Left lobe of liver (tissue), 2 donors: Measurements from ENCODE around the gene CDH18. TPM values are rescaled to one million over a fixed set of nuclear protein-coding genes. Genes with fewer than 3 reads are reported as not detected.
A peak's percentile ranks its signal among the peaks of the same experiment; 100 is the strongest.

Experiments used
- ATAC-seq: fragments of 200-7000 bp; cut with Tn5 transposase; one replicate; pipeline ENCODE4 v1.9.1; 2020; ENCODE audit warnings: mild to moderate bottlenecking, moderate library complexity
- DNase-seq: peaks from one replicate; pipeline ENCODE4 v3.0.0-alpha.2; 2020; ENCODE audit warnings: low spot score
- total RNA-seq: library from RNA; stranded (reverse); gene quantifications from one replicate; pipeline ENCODE4 v1.2.1, GENCODE V29; 2021
- donor health status: DM: no; HTN: no; CAD: no; lungs with moderate emphysema.
- donor health status: DM: no; HTN: yes; CAD: no.

The CDH18 gene
- total RNA-seq, 1 donor from 2014 or later = not detected

DNA sequence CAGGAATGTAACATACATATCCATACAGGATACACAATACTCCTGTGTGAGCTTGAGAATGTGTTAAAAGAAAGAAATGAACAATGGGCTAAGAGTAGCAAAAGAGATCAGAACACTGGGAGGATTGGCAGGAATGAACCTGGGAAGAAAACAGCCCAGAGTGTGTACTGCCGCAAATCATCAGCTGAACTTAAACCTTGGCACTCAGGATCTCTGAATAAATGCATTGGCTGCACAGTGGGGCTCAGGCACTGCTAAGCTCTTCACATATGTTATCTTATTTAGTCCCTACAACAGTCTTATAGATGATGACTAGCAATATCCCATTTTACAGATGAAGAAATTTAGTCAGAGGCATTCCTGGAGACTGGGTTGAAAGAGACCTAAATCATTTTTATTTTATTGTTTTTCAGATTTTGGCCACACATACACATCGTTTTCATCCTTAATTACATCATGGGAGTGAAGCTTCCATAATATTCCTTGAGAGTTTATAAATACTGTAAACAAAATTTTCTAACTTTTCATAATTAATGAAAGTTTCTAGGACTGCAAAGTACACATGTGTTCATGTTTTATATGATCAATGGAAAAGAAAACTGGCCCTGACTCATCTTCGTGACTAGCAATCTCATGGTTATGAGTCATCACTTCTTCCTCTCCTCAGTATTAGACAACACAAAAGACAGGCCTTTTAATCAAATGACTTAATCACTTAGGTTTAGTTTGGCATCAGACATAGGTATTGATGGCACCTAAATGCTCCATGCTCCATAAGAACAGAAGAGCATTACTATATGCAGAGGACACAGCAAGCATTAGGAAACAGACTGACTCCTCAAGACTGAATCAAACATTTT, 59.2 kb downstream of the CDH18 start:
- DNase-seq (no peak), ATAC-seq (no peak)

DNA sequence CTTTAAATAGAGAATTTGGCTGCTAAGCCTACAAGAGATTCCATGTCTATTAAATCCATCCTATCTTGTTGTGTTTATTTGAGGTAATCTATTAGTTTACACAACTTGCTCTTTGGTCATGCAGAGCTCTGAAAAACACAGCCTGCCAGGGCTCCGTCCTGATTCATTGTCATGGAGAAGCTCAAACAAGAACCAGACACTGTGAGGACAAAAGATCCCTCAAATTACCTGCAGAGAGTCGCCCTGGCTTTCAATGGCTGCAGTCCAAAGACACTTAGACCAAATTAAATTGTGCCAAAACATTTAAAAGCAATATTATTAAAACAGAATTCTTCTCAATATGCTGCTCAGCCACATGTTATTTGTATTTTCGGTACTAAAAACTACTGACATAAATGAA, 60.1 kb downstream of the CDH18 start:
- peak; percentile 31 for ATAC-seq
- DNase-seq = no peak

DNA sequence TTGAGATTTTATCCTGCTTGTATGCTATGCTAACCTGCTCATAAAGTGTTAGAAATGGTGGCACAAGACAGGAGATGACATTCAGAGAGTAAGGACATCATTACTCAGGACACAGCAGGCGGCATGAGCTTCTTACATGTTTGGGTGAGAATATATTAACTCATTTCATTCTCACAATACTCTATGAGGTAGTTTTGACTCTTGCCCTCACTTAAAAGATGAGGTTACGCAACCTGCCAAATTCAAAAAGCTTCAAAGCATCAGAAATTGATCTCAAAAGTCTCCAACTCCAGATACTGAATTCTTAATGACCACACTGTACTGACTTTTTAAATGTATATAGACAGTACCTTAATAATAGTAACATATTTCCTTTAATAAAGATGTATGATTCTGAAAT, 60.8 kb downstream of the CDH18 start:
- ATAC-seq (no peak), DNase-seq (no peak)

DNA sequence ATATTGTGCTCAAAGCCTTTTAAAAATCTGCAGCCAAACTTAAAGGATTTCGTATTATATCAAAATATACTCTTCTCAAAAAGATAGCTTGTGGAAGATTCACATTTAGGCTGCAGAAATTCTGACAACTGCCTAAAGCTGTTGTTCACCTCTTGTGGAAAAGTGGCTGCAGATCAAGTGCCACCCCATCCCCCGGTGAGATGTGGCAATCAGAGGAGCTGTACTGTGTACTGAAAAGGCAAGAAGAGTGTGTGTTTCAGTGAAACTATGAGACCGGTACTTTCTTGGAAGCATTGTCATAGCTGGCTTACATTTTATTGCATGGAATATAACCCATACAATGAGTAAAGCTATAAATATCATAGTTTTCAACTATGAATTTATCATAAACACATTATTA, 64.3 kb downstream of the CDH18 start:
- ATAC-seq (no peak), DNase-seq (no peak)

DNA sequence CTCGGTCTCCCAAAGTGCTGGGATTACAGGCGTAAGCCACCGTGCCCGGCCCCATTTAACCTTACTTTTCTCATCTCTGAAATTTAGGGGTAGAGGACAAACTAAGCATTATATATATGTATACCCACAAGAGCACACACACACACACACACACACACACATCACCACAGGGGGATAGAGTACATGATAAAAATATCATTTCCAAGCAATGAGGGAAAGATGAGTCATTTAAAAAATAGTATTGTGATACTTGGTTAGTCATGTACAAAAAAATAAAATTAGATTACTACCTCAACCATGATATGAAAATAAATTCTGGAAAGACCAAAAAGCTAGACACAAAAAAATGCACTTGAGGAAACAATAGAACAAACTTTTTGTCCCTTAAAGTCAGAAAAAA, 67.2 kb downstream of the CDH18 start:
- DNase-seq (no peak), ATAC-seq (no peak)

DNA sequence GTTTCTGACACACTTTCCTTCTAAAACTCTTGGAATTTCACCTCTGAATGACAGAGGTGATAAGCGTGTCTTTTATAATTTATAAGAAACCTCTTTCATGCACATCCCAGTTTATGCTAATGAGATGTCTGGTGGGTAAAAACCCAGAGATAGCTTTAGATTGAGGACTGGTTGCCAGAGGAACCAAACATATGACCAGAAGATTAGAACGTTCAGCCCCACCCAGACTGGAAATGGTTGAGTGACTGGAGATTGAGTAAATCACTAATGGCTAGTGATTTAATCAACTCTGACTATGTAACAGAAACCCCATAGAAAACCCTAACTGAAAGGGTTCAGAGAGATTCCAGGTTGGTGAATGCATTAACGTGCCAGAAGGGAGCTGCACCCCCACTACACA, 69.2 kb downstream of the CDH18 start:
- DNase-seq = no peak

DNA sequence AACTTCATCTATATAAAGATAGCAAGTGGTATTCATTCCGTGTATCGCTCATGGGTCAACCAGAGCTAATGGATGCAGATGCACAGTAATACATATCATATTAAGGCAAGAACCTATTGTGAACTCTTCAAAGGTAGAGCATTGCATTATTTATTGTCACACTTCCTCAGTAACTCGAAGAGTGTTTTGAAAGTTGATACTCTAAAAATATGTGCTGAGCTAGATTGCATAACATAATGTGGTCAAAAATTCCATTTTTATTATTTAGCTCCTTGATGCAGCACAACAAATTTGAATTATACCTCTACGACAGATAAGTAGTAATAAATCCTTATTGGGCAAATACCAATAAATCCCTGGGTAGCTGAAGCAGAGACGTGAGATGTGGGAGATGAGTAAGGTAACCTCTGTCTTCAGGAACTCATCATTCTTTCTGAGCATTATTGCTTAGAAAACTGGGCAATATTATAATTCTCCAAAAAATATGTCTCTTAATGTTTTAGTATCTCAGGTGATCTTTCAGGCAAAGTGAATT, 70.3 kb downstream of the CDH18 start:
- DNase-seq = no peak
- no peak for ATAC-seq

More for the DNA sequence above, 69.2 kb downstream of the CDH18 start:
- ATAC-seq = no peak

DNA sequence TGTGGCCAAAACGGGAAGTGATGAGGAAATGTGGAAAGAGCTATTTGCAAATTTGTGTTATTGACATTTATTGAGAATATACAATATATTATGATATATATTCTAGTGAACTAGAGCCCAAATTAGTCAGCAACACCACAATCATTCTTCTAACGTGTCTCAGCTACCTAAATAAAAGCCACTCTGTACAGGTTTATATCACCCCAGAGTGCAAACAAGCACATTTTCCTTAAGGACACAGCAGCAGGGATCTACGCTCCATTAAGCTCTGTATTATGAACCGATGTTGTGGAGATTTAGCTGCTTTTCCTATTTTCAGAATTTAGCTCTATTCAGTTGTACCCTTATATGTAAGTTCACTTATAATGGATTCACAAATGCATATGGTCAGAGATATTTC, 77.9 kb downstream of the CDH18 start:
- ATAC-seq = no peak
- no peak for DNase-seq

DNA sequence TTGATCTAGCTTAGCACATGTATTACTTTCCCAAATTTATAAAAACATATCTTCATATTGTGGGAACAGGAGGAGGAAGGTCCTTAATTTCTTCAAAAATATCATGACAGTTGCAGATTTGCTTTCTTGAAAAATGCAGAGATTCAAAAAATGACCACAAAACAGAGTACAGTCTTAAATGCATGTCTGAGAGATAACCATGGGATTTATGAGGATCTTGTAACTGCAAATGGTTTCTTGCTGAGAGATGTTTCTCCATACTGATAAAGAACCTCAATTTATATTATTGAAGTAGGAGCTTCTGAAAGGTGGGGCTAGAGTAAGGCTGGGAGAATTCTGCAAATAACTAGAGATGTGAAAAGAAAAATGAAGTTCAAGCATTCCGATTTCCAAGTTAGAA, 83.2 kb downstream of the CDH18 start:
- DNase-seq (no peak), ATAC-seq (no peak)

DNA sequence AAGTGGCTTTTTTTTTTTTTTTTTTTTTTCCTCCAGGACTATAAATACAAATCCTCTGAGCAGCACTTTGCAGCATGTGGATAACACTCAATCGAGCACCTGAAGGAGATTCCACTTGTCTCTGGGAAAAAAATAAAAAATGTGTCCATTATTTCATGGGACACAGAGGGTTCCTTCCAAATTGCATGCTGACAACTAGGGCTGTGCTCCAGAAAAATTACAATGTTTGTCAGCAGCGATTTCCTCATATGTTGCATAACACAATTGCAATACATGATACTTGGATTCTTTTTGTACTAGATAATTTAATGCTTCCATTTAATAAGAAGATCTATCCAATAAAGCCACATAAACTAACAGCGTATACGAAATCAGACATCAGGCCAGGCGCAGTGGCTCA, 84.4 kb downstream of the CDH18 start:
- DNase-seq (no peak), ATAC-seq (no peak)

DNA sequence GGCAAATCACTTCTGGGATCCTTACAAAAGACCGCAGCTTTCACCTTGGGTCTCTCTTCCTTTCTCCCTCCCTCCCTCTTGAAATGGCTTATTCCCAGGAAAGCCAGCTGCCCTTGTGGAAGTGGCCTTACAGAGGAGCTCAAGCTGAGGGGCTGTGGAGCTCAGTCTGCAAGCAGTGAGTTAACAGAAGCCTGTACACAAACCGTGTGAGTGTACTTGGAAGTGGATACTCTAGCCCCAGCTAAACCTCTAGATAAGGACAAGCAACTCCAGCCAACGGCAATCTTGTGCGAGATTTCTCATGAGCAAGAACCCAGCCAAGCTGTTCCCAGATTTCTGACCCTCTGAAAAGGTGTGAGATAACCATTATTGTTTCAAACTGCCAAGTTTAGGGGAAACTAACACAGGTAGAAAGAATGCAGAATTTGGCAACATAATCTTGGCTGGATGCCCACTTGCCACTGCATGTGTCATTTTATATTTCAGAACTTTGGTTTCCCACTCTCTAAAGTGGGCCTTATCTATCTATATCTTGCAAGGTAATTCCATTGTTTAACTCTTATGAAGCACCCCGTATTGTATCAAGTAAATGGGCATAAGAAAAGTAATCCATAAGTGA, 85.6 kb downstream of the CDH18 start:
- ATAC-seq (no peak), DNase-seq (no peak)

DNA sequence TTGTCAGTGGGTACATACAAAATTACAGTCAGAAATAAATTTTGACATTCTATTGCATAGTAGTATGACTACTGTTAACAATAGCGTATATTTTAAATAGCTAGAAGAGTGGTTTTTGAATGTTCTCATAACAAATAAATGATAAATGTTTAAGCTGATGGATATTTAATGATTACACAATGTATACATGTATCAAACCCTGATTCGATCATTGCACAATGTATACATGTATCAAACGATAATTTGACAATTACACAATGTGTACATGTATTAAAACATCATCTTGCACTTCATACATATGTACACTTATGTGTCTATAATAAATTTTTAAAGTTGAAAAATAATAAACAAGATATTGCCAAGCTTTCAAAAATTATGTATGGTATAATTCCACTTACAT, 87.7 kb downstream of the CDH18 start:
- ATAC-seq (no peak), DNase-seq (no peak)

DNA sequence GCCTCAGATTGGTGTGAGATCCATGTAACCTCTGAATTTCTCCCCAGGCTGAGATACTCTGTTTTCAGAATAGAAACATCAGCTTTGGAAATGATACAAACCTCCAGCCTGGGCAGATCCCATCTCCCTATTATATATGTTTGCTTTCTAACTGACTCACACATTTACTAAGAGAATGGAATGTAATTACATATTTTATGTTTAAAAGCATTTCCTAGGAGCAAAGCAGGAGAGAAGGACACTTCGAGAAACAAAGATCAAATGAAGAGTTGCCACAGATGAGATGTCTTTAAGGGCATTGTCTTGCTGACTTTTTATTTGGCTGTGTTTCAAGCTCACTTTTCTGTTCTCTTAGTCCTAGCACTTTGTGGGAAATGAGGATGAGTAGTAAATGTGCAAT, 96.3 kb downstream of the CDH18 start:
- ATAC-seq (no peak), DNase-seq (no peak)

DNA sequence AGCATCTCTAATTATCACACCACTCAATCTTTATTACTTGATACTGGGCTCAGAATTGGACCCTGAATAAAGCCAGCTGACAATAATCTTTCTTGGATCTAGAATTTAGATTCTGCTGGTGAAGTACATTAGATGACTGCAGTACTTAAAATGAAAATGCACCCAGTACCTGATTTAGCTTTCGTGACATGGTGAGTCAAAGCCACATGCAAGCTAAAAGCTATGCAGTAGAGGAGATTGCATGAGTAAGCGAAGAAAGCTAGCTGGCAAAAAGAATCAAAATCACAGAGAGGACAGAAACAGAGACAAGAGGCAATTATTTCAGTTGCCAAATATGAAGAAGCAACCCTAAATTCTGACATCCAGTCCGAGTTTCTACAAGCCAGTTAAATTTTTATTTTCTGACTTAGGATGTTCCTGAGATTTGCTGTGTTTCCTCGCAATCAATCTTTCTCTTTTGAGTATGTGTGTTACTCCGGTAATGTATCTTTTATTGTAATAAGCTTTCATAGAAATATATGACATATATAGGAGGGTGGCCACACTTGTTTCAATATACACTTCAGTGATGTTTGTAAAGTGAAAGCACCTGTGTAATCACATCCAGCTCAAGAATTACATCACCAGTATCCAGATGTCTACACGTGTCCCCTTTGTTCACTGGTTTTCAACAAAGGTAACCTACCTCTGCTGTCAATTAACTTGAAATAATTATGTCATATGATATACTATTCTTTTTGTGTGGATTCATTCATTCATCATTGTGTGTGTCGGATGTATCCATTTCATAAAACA, 101.7 kb downstream of the CDH18 start:
- no peak for DNase-seq

DNA sequence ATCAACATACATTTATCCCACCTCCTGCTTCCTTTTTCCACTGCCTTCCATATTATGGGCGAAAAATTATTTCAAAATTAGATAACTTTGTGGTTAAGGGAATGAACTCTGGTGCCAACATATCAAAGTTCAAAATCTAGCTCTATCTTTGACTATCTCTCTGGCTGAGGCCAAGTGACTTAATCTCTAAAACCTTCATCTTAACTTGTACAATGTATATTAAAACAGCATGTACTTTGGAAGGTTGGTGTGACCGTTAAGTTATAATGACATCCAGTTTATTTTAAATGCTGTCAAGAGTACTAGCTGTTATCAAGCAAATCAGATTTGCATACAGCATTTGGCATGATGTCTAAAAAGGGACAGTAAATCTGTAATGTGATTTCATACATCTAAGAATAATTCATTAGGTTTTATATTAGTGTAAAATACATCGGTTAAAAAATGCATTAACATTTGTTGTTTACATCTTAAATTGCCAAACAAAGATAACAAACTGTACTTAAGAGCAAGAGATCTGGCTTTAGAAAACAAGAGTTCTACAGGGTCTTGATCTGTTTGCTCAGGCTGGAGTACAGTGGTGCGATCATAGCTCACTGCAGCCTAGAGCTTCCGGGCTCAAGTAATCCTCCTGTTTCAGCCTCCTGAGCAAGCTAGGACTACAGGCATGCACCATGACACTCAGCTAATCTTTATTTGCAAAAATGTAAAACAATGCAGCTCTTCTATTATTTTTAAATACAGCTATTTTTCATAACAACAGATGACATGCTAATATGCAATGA, 102.8 kb downstream of the CDH18 start:
- no peak for ATAC-seq
- DNase-seq = no peak

More for the DNA sequence above, 101.7 kb downstream of the CDH18 start:
- ATAC-seq = no peak

DNA sequence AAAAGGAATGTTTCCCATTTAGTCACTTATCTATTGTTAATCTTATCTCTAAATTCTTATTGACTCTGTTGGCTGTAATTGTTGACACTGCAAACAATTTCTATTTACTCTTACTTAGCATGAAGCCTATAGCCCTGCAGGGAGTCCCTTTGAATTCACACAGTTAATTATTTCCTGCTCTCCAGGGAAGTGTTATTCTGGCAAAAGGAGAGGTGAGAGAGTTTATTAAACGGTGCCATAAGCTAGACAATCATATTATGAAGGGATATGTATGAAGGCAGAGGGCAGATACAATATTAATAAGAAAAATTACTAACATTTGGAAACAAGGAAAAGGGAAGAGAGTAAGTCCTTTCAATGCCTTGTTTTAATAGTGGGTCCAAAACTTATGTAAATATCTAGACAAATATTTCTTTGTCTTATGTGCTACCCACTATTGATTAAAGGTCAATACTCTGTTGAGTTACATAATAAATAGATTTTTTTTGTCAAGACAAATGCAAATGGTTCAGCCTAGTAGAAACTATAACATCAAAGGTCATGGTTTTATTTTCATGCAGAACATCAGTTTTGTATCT, 107.1 kb downstream of the CDH18 start:
- ATAC-seq (peak; percentile 31), DNase-seq (no peak)

DNA sequence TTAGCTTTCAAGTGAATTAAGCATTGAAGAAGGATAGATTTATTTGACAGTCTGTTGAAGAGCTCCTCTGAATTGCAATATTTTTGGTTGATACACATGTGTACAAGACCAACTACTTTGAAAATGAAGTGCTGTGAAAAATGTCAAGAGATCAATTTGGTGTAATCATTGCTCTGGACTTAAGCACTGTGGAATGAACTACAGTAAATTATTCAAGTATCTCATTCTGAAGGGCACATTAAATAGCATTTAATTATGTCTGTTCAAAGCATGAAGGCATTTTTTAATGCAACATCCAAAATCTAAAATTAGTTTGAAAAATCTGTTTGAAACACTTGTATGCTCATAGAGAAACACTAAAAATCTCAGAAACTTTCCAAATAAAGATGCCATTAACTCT, 107.5 kb downstream of the CDH18 start:
- ATAC-seq = no peak
- no peak for DNase-seq

DNA sequence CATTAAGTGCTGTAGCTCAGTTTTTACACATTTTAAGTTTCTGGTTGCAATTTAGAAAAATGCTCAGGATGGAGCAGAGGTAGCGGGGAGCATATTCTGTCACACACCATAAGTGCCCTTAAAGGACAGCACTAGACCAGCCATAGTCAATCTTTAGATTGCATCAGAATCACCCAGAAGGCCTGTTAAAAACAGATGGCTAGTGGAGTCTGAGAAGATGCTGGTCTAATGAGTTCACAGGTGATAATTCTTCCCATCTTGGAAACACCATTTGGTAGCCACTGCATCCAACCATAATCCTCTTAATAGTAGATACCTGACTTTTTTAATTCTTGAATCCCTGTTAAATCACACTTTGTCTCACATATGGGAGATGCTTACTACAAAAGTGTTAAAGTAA, 113.2 kb downstream of the CDH18 start:
- ATAC-seq (no peak), DNase-seq (no peak)

DNA sequence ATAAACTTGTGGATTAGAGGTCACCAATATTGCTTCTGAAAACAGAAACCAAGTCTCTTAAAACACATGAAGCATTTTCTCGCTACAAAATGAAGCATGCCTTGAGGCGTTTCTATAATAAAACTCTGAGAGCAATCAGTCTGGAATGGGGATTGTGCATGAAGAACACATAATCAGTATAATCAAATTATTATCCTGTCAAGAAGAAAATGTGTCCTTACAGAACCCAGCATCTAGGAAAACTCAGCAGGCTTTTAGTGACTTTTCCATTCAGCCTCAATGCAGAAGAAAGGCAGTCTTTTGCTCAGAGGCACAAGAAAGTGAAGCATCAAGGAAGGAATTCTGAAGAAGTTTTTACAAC, 121.9 kb downstream of the CDH18 start:
- no peak for ATAC-seq

DNA sequence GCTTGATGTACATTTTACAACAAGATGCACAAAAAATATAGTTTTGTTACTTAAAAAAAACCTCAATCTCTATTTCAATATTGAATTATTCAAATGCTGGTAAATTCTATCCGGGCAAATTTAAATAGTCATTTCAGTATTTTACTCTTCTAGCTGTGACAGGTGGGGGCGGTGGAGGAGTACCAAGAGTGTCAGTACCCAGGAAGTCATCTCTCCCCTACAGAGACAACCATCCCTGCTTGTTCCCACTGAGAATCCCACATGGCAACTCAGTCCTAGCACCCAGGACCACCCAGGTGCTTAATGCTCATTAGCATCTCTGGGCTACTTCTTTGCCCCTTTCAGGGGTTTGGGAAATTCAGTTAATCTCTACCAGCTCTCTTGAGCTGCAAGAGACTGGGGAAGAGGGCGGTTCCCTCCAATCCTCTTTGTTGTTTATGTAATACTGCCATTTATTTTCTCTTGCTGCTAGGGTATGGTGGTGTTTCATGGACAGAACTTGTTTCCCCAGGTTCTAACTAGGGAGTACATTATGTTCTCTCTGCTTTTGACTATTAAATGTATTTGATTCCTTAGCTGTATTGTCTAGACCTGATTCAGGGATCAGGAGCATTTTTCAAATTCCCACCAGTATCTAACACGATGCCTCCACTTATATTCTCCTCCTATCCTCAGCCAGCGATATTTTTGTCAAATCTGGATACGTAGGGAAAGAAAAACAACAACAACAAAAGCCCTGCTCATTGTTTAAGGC, 122.5 kb downstream of the CDH18 start:
- no peak for ATAC-seq
- DNase-seq = no peak

More for the DNA sequence above, 121.9 kb downstream of the CDH18 start:
- no peak for DNase-seq
